ENCODE measurements around the gene GATAD2B.
"Not testable (repeated sequence)": the region's sequence is repeated elsewhere in the genome, so short reads cannot be mapped to it uniquely, and the experiment has no call there.

GATAD2B gene

GRCh38 chr1:153833968-153834367, 88.8 kb downstream of the GATAD2B start:
- not testable (repeated sequence) for DNase-seq (ENCODE audit: low spot score)

- DNase-seq (ENCODE audit: low spot score), result no peak
Observed at GRCh38 chr1:153833171-153833570, 89.6 kb downstream of the GATAD2B start.

GRCh38 chr1:153832293-153832692, 90.5 kb downstream of the GATAD2B start:
- DNase-seq (ENCODE audit: low spot score), result no peak

GRCh38 chr1:153831026-153831425, 91.7 kb downstream of the GATAD2B start:
- DNase-seq (ENCODE audit: low spot score), result no peak

GRCh38 chr1:153827168-153827964, 95.4 kb downstream of the GATAD2B start:
- no peak for DNase-seq (ENCODE audit: low spot score)

GRCh38 chr1:153818876-153819275, 103.9 kb downstream of the GATAD2B start:
- DNase-seq (ENCODE audit: low spot score), result no peak

GRCh38 chr1:153816283-153816889, 106.4 kb downstream of the GATAD2B start:
- no peak for DNase-seq (ENCODE audit: low spot score)

- DNase-seq (ENCODE audit: low spot score), result no peak
Observed at GRCh38 chr1:153805886-153806719, 116.7 kb downstream of the GATAD2B start.

GRCh38 chr1:153805042-153805745, 117.6 kb downstream of the GATAD2B start:
- peak; percentile 56 for DNase-seq (ENCODE audit: low spot score)

- no peak for DNase-seq (ENCODE audit: low spot score)
Observed at GRCh38 chr1:153804112-153804511, 118.7 kb downstream of the GATAD2B start.

GRCh38 chr1:153803470-153804056, 119.2 kb downstream of the GATAD2B start:
- DNase-seq (ENCODE audit: low spot score), result no peak

- no peak for DNase-seq (ENCODE audit: low spot score)
Observed at GRCh38 chr1:153801786-153802697, 120.7 kb downstream of the GATAD2B start.

- no peak for DNase-seq (ENCODE audit: low spot score)
Observed at GRCh38 chr1:153801028-153801625, 121.6 kb downstream of the GATAD2B start.

GRCh38 chr1:153800516-153800915, 122.3 kb downstream of the GATAD2B start:
- DNase-seq (ENCODE audit: low spot score), result no peak

- DNase-seq (ENCODE audit: low spot score), result no peak
Observed at GRCh38 chr1:153799566-153800465, 123.0 kb downstream of the GATAD2B start.

- no peak for DNase-seq (ENCODE audit: low spot score)
Observed at GRCh38 chr1:153799016-153799415, 123.8 kb downstream of the GATAD2B start.

- DNase-seq (ENCODE audit: low spot score), result no peak
Observed at GRCh38 chr1:153798468-153798780, 124.3 kb downstream of the GATAD2B start.

- peak; percentile 86 for DNase-seq (ENCODE audit: low spot score)
Observed at GRCh38 chr1:153796786-153797659, 125.7 kb downstream of the GATAD2B start.

Data from hematopoietic multipotent progenitor cell treated with erythropoietin and hydrocortisone succinate and interleukin-3 and kit ligand, for 17 days (in vitro differentiated cells).